Ectodermal cell (in vitro differentiated cells): ENCODE measurements around the gene CFAP61.

Experiments used
- H3K27ac ChIP-seq: 2 replicates; pipeline ENCODE4 v1.7.0; 2013; ENCODE audit warnings: mild to moderate bottlenecking, low read depth, low read length; ENCODE audit not compliant: insufficient read depth, poor library complexity, severe bottlenecking
- H3K27me3 ChIP-seq: 2 replicates; pipeline ENCODE4 v1.7.0; 2013; ENCODE audit warnings: mild to moderate bottlenecking, low read length; ENCODE audit not compliant: insufficient read depth, control insufficient read depth, poor library complexity, severe bottlenecking
- H3K36me3 ChIP-seq: one replicate; pipeline ENCODE4 v1.7.0; 2013; ENCODE audit warnings: low read length; ENCODE audit not compliant: control insufficient read depth, insufficient read depth
- H3K4me1 ChIP-seq: one replicate; pipeline ENCODE4 v1.7.0; 2013; ENCODE audit warnings: low read length; ENCODE audit not compliant: control insufficient read depth, insufficient read depth
- H3K4me3 ChIP-seq: 2 replicates; pipeline ENCODE4 v1.7.0; 2013; ENCODE audit warnings: low read depth, low read length, control low read depth; ENCODE audit not compliant: insufficient read depth
- H3K9me3 ChIP-seq: 2 replicates; pipeline ENCODE4 v1.7.0; 2013; ENCODE audit warnings: mild to moderate bottlenecking, low read length, moderate library complexity; ENCODE audit not compliant: control insufficient read depth
- WGBS, 2 experiments: methylation state at CpG; one replicate each; pipeline ENCODE4 v1.1.7; 2013; ENCODE audit warnings: missing lambda C conversion rate in 2 of 2; 5-methylcytosine and 5-hydroxymethylcytosine counted together

The CFAP61 gene

DNA sequence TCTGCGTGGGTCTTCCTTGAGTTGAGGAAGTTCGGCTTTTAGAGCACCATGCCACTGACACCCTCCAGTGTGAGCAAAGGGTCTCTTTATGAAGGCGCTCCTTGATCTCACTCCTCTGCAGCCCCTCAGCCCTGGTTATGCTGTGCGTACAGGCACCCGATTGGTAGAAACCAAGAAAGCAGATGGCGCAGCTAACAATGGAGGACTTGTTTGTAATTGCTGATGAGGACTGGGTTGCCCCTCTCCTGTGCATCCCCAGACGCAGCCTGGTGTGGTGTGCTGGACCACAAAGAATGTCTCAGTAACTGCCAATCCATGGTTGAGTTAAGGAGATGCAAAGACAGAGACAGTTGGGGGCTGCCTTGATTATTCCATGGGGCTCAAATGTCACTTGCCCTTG, 345.8 kb downstream of the CFAP61 start:
- no peak overlapping the region for H3K27ac ChIP-seq
- no peaks in the 10 kb centered on the region for H3K36me3 ChIP-seq
- 93 to 95% methylated on average over 7 of the region's 7 CpGs for WGBS, 2 experiments
- no peak overlapping the region for H3K4me3 ChIP-seq
- H3K4me1 ChIP-seq, result peaks cover 20% of the 10 kb centered on the region
- H3K27me3 ChIP-seq, result no peaks in the 10 kb centered on the region
- no peaks in the 10 kb centered on the region for H3K9me3 ChIP-seq

- 95 to 96% methylated on average over 13 of the region's 13 CpGs for WGBS, 2 experiments
- H3K27me3 ChIP-seq, result no peaks in the 10 kb centered on the region
- no peaks in the 10 kb centered on the region for H3K9me3 ChIP-seq
- H3K4me1 ChIP-seq, result peaks cover 21% of the 10 kb centered on the region
- no peaks in the 10 kb centered on the region for H3K36me3 ChIP-seq
- no peak overlapping the region for H3K27ac ChIP-seq
- H3K4me3 ChIP-seq, result no peak overlapping the region
These were observed 347.5 kb downstream of the CFAP61 start for GRCh38 chr20:20399531-20400500.

- Histone ChIP-seq H3K27me3 (no peaks in the 10 kb centered on the region), H3K36me3 (no peaks in the 10 kb centered on the region), H3K9me3 (no peaks in the 10 kb centered on the region), H3K4me1 (peaks cover 4% of the 10 kb centered on the region), H3K4me3 (no peak overlapping the region), H3K27ac (no peak overlapping the region)
- 89 to 90% methylated on average over 3 of the region's 3 CpGs for WGBS, 2 experiments
These were observed 349.7 kb downstream of the CFAP61 start for GRCh38 chr20:20401991-20402390.

DNA sequence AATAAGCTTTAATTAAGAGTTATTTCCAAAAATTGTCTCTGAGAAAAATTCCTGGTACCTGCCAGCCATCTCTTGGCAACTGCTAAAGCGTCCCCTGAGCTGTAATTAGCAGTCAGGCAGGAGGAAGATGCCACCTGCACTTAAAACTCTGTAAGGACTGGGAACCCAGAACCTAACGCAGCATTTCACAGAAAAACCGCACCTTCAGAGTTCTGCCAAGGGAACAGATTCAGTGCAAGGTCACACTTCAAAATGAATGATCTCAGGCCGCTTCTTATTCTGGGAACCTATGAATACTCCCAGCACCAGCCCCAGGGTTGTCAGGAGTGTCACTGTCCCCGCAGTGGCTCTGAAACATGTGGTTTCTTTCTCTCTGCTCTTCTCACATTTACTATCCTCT, 352.3 kb downstream of the CFAP61 start:
- no peak overlapping the region for H3K4me3 ChIP-seq
- WGBS, 2 experiments, result 94% methylated on average over 5 of the region's 5 CpGs

GRCh38 chr20:20405623-20406022, 353.3 kb downstream of the CFAP61 start:
- WGBS, 2 experiments, result 93 to 94% methylated on average over 10 of the region's 10 CpGs
- no peak overlapping the region for H3K4me3 ChIP-seq

More for the DNA sequence above, 352.3 kb downstream of the CFAP61 start:
- Histone ChIP-seq H3K27me3 (no peaks in the 10 kb centered on the region), H3K9me3 (no peaks in the 10 kb centered on the region), H3K36me3 (no peaks in the 10 kb centered on the region), H3K27ac (no peak overlapping the region), H3K4me1 (peaks cover 4% of the 10 kb centered on the region)

DNA sequence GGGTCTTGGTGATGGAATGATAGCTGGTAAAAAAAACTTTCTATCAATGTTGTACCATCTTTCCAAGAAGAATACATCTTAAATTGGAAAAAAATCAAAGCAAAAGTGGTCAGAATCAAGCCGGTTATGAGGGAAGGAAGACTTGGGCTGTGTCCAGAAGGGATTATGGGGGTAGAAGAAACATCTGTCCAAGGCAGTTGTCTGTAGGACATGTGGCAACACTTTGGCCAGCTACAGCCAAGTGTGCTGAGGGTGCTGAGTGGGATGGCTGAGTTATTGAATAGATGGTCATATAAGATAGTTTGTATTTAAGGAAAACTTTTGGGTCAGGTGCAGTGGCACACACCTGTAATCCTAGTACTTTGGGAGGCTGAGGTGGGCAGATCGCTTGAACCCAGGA, 354.0 kb downstream of the CFAP61 start:
- Histone ChIP-seq H3K36me3 (no peaks in the 10 kb centered on the region), H3K4me1 (peaks cover 17% of the 10 kb centered on the region), H3K27ac (no peak overlapping the region), H3K9me3 (no peaks in the 10 kb centered on the region), H3K27me3 (peaks cover 7% of the 10 kb centered on the region), H3K4me3 (no peak overlapping the region)
- WGBS, 2 experiments, result 92 to 98% methylated on average over 2 of the region's 2 CpGs

More at GRCh38 chr20:20405623-20406022, 353.3 kb downstream of the CFAP61 start:
- H3K4me1 ChIP-seq, result peaks cover 10% of the 10 kb centered on the region
- H3K9me3 ChIP-seq, result no peaks in the 10 kb centered on the region
- H3K27ac ChIP-seq, result no peak overlapping the region
- peaks cover under 1% of the 10 kb centered on the region for H3K27me3 ChIP-seq
- H3K36me3 ChIP-seq, result no peaks in the 10 kb centered on the region

- Histone ChIP-seq H3K4me3 (no peak overlapping the region), H3K4me1 (peaks cover 33% of the 10 kb centered on the region), H3K9me3 (no peaks in the 10 kb centered on the region), H3K36me3 (no peaks in the 10 kb centered on the region), H3K27ac (no peak overlapping the region), H3K27me3 (peaks cover 23% of the 10 kb centered on the region)
- 75 to 78% methylated on average over 5 of the region's 6 CpGs for WGBS, 2 experiments
These were observed 355.8 kb downstream of the CFAP61 start for GRCh38 chr20:20407891-20408805.

GRCh38 chr20:20409331-20409730, 357.0 kb downstream of the CFAP61 start:
- WGBS, 2 experiments, result 83 to 94% methylated on average over 4 of the region's 4 CpGs
- Histone ChIP-seq H3K36me3 (no peaks in the 10 kb centered on the region), H3K27ac (no peak overlapping the region), H3K9me3 (no peaks in the 10 kb centered on the region), H3K27me3 (peaks cover 23% of the 10 kb centered on the region), H3K4me3 (no peak overlapping the region), H3K4me1 (peaks cover 37% of the 10 kb centered on the region)
